GM19372 (cell line): ENCODE results near the gene NTRK3.

Source experiments
- ATAC-seq: cut with Tn5 transposase; IDR thresholded peaks from one replicate; pipeline ENCODE4 v1.9.1; 2021; ENCODE audit warnings: mild to moderate bottlenecking, low read depth, moderate library complexity; ENCODE audit not compliant: unreplicated experiment

NTRK3 gene

GRCh38 chr15:87916208-87916607 lies 340.3 kb downstream of the NTRK3 start:
- ATAC-seq: no peak

GRCh38 chr15:87910301-87910700 lies 346.2 kb downstream of the NTRK3 start:
- ATAC-seq: no peak

- ATAC-seq: no peak
Observed at GRCh38 chr15:87907676-87908446, 348.7 kb downstream of the NTRK3 start.

- no peak for ATAC-seq
Observed at GRCh38 chr15:87906444-87906843, 350.1 kb downstream of the NTRK3 start.

GRCh38 chr15:87902772-87903426 lies 353.6 kb downstream of the NTRK3 start:
- no peak for ATAC-seq

GRCh38 chr15:87901926-87902690 lies 354.4 kb downstream of the NTRK3 start:
- ATAC-seq: no peak

- ATAC-seq: no peak
Observed at GRCh38 chr15:87901008-87901407, 355.5 kb downstream of the NTRK3 start.

GRCh38 chr15:87896936-87897335 lies 359.6 kb downstream of the NTRK3 start:
- no peak for ATAC-seq

- no peak for ATAC-seq
Observed at GRCh38 chr15:87887177-87887576, 369.4 kb downstream of the NTRK3 start.

GRCh38 chr15:87881026-87881425 lies 375.5 kb downstream of the NTRK3 start:
- ATAC-seq: no peak

GRCh38 chr15:87877822-87878542 lies 378.6 kb downstream of the NTRK3 start:
- no peak for ATAC-seq

GRCh38 chr15:87877114-87877810 lies 379.3 kb downstream of the NTRK3 start:
- no peak for ATAC-seq

GRCh38 chr15:87874896-87875711 lies 381.4 kb downstream of the NTRK3 start:
- no peak for ATAC-seq

GRCh38 chr15:87873516-87873915 lies 383.0 kb downstream of the NTRK3 start:
- no peak for ATAC-seq

GRCh38 chr15:87871731-87872320 lies 384.7 kb downstream of the NTRK3 start:
- ATAC-seq: no peak

GRCh38 chr15:87871258-87871681 lies 385.3 kb downstream of the NTRK3 start:
- no peak for ATAC-seq

GRCh38 chr15:87866961-87867360 lies 389.6 kb downstream of the NTRK3 start:
- no peak for ATAC-seq

- no peak for ATAC-seq
Observed at GRCh38 chr15:87863152-87863551, 393.4 kb downstream of the NTRK3 start.

- ATAC-seq: no peak
Observed at GRCh38 chr15:87860743-87861142, 395.8 kb downstream of the NTRK3 start.
